HG02981 (cell line): Measurements from ENCODE around the gene TRIP12.
"Not testable (repeated sequence)": the region's sequence is repeated elsewhere in the genome, so short reads cannot be mapped to it uniquely, and the experiment has no call there.

Experiments
- ATAC-seq: cut with Tn5 transposase; IDR thresholded peaks from one replicate; pipeline ENCODE4 v1.9.1; 2021; ENCODE audit warnings: mild to moderate bottlenecking, moderate library complexity; ENCODE audit not compliant: unreplicated experiment

The TRIP12 gene

GRCh38 chr2:229879191-229879950 lies 42.4 kb downstream of the TRIP12 start:
- ATAC-seq, result no peak

- no peak for ATAC-seq
These were observed 46.3 kb downstream of the TRIP12 start for GRCh38 chr2:229875549-229875948.

GRCh38 chr2:229874647-229875046 lies 47.2 kb downstream of the TRIP12 start:
- ATAC-seq, result no peak

GRCh38 chr2:229873123-229873581 lies 48.7 kb downstream of the TRIP12 start:
- ATAC-seq, result peak; percentile 96

GRCh38 chr2:229870903-229871656 lies 50.7 kb downstream of the TRIP12 start:
- ATAC-seq, result no peak

- no peak for ATAC-seq
These were observed 52.6 kb downstream of the TRIP12 start for GRCh38 chr2:229869226-229869625.

GRCh38 chr2:229868794-229869193 lies 53.0 kb downstream of the TRIP12 start:
- no peak for ATAC-seq

GRCh38 chr2:229865033-229865432 lies 56.8 kb downstream of the TRIP12 start:
- no peak for ATAC-seq

- no peak for ATAC-seq
These were observed 60.4 kb downstream of the TRIP12 start for GRCh38 chr2:229861431-229861830.

- no peak for ATAC-seq
These were observed 61.5 kb downstream of the TRIP12 start for GRCh38 chr2:229860334-229860733.

- no peak for ATAC-seq
These were observed 63.5 kb downstream of the TRIP12 start for GRCh38 chr2:229858351-229858750.

- ATAC-seq, result no peak
These were observed 64.2 kb downstream of the TRIP12 start for GRCh38 chr2:229857634-229858033.

GRCh38 chr2:229856413-229856812 lies 65.4 kb downstream of the TRIP12 start:
- peak; percentile 76 for ATAC-seq

GRCh38 chr2:229855116-229855515 lies 66.7 kb downstream of the TRIP12 start:
- ATAC-seq, result no peak

GRCh38 chr2:229852565-229852964 lies 69.2 kb downstream of the TRIP12 start:
- peak; percentile 78 for ATAC-seq

GRCh38 chr2:229851870-229852269 lies 69.9 kb downstream of the TRIP12 start:
- ATAC-seq, result no peak

- not testable (repeated sequence) for ATAC-seq
These were observed 71.2 kb downstream of the TRIP12 start for GRCh38 chr2:229850355-229851275.

GRCh38 chr2:229849073-229849472 lies 72.7 kb downstream of the TRIP12 start:
- no peak for ATAC-seq

GRCh38 chr2:229843613-229844012 lies 78.2 kb downstream of the TRIP12 start:
- ATAC-seq, result no peak

- ATAC-seq, result no peak
These were observed 83.1 kb downstream of the TRIP12 start for GRCh38 chr2:229838729-229839128.

- ATAC-seq, result no peak
These were observed 85.0 kb downstream of the TRIP12 start for GRCh38 chr2:229836847-229837246.
